ENCODE data around the gene LRPPRC. TPM values are rescaled to one million over a fixed set of nuclear protein-coding genes. Genes with fewer than 3 reads are reported as not detected.

Gene LRPPRC
- total RNA-seq, 1 donor from 2014 or later: 85.8 TPM

- Histone ChIP-seq H3K4me1 (no peaks in the 10 kb centered on the region), H3K36me3 (no peaks in the 10 kb centered on the region), H3K4me3 (no peak overlapping the region), H3K27ac (replicated peaks) (no peak overlapping the region), H3K9me3 (replicated peaks) (no peaks in the 10 kb centered on the region), H3K27me3 (ENCODE audit: low read depth) (peaks cover 37% of the 10 kb centered on the region)
- no peak for DNase-seq
- TF ChIP-seq, protein P1, sequence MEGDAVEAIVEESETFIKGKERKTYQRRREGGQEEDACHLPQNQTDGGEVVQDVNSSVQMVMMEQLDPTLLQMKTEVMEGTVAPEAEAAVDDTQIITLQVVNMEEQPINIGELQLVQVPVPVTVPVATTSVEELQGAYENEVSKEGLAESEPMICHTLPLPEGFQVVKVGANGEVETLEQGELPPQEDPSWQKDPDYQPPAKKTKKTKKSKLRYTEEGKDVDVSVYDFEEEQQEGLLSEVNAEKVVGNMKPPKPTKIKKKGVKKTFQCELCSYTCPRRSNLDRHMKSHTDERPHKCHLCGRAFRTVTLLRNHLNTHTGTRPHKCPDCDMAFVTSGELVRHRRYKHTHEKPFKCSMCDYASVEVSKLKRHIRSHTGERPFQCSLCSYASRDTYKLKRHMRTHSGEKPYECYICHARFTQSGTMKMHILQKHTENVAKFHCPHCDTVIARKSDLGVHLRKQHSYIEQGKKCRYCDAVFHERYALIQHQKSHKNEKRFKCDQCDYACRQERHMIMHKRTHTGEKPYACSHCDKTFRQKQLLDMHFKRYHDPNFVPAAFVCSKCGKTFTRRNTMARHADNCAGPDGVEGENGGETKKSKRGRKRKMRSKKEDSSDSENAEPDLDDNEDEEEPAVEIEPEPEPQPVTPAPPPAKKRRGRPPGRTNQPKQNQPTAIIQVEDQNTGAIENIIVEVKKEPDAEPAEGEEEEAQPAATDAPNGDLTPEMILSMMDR (IDR thresholded peaks at IDR 0.05; ENCODE audit: borderline replicate concordance): no peak
- intact Hi-C loops (cut with micrococcal nuclease): no loop called here
Measured at GRCh38 chr2:44009136-44009735, 13.4 kb upstream of the LRPPRC start.

- Histone ChIP-seq H3K27ac (replicated peaks) (no peak overlapping the region), H3K27me3 (ENCODE audit: low read depth) (peaks cover 12% of the 10 kb centered on the region), H3K4me1 (no peaks in the 10 kb centered on the region), H3K36me3 (no peaks in the 10 kb centered on the region), H3K9me3 (replicated peaks) (no peaks in the 10 kb centered on the region), H3K4me3 (no peak overlapping the region)
- intact Hi-C loops (cut with micrococcal nuclease): no loop called here
- no peak for DNase-seq
- TF ChIP-seq, protein P1 (IDR thresholded peaks at IDR 0.05; ENCODE audit: borderline replicate concordance): no peak
Measured at GRCh38 chr2:44005846-44006245, 10.1 kb upstream of the LRPPRC start.

- no peaks in the 10 kb centered on the region for H3K4me1 ChIP-seq
- no peak overlapping the region for H3K4me3 ChIP-seq
- no peak for DNase-seq
- no peak overlapping the region for H3K27ac ChIP-seq (replicated peaks)
- TF ChIP-seq, protein P1 (IDR thresholded peaks at IDR 0.05; ENCODE audit: borderline replicate concordance): no peak
- no peaks in the 10 kb centered on the region for H3K36me3 ChIP-seq
- no peaks in the 10 kb centered on the region for H3K9me3 ChIP-seq (replicated peaks)
- peaks cover 3% of the 10 kb centered on the region for H3K27me3 ChIP-seq (ENCODE audit: low read depth)
- intact Hi-C loops (cut with micrococcal nuclease): no loop called here
Measured at GRCh38 chr2:44004735-44005602, 9.2 kb upstream of the LRPPRC start.

DNA sequence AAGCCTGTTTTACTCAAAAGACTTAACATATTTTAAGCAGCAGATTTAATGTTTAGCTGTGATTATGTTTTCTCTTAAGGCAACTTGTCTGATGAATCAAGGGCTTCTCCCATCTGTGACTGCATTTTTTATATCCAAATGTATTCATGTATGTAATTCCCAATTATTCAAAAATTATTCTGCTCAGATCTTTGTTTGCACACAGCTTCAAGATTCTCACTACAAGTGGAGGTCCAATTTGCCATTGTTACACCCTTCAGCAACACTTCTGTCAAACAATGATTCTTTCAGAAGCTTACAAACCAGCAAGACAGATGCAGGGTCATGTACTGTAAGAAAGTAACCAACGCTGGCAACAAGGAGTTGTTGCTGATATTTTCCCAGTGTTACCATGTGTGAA lies 5.9 kb upstream of the LRPPRC start:
- H3K4me3 ChIP-seq: no peak overlapping the region
- H3K4me1 ChIP-seq: peaks cover 2% of the 10 kb centered on the region
- H3K27ac ChIP-seq (replicated peaks): no peak overlapping the region
- intact Hi-C loops (cut with micrococcal nuclease): no loop called here
- TF ChIP-seq, protein P1 (IDR thresholded peaks at IDR 0.05; ENCODE audit: borderline replicate concordance): no peak
- H3K27me3 ChIP-seq (ENCODE audit: low read depth): no peaks in the 10 kb centered on the region
- DNase-seq: no peak
- H3K36me3 ChIP-seq: no peaks in the 10 kb centered on the region
- no peaks in the 10 kb centered on the region for H3K9me3 ChIP-seq (replicated peaks)

- Histone ChIP-seq H3K9me3 (replicated peaks) (no peaks in the 10 kb centered on the region), H3K27ac (replicated peaks) (no peak overlapping the region), H3K4me1 (peaks cover 32% of the 10 kb centered on the region), H3K4me3 (no peak overlapping the region), H3K36me3 (no peaks in the 10 kb centered on the region), H3K27me3 (ENCODE audit: low read depth) (no peaks in the 10 kb centered on the region)
- TF ChIP-seq, protein P1 (IDR thresholded peaks at IDR 0.05; ENCODE audit: borderline replicate concordance): no peak
- intact Hi-C loops (cut with micrococcal nuclease): no loop called here
- DNase-seq: no peak
Measured at GRCh38 chr2:43998263-43998662, 2.5 kb upstream of the LRPPRC start.
